NCI-H2227 treated with DMSO at 0.1 percent for 48 hours (cell line): ENCODE results near the gene CHERP.
"Not testable (repeated sequence)": the region's sequence is repeated elsewhere in the genome, so short reads cannot be mapped to it uniquely, and the experiment has no call there.

Experiments used
- DNase-seq: peaks from one replicate; lab custom pipeline; 2025; lab: John Stamatoyannopoulos, UW

Gene CHERP

GRCh38 chr19:16543734-16544133 is 1.5 kb upstream of the CHERP start:
- DNase-seq = not testable (repeated sequence)

- no peak for DNase-seq
Measured at GRCh38 chr19:16542910-16543472, 754 bp upstream of the CHERP start.

- DNase-seq = no peak
Measured at GRCh38 chr19:16541526-16542044, 652 bp downstream of the CHERP start.

- no peak for DNase-seq
Measured at GRCh38 chr19:16540948-16541347, 1.3 kb downstream of the CHERP start.

GRCh38 chr19:16537111-16537510 is 5.1 kb downstream of the CHERP start:
- DNase-seq = no peak

- no peak for DNase-seq
Measured at GRCh38 chr19:16536130-16536529, 6.1 kb downstream of the CHERP start.

- no peak for DNase-seq
Measured at GRCh38 chr19:16535381-16535780, 6.9 kb downstream of the CHERP start.

GRCh38 chr19:16532440-16533234 is 9.6 kb downstream of the CHERP start:
- DNase-seq = no peak

DNA sequence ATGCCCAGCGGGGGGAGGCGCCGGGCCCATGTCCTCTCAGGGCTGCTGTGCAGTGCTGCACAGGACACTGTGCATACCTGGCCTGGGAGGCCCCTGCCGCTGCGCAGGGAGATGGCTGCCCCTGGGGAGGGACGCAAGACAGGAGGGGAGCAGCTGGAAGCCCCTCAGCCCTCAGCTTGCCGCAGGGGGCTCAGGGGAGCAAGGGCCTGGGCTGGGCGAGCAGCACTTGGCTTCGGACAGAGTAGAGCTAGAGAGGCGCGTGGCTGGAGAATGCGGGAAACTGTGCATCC is 10.9 kb downstream of the CHERP start:
- DNase-seq = no peak

GRCh38 chr19:16530540-16531379 is 11.5 kb downstream of the CHERP start:
- no peak for DNase-seq

GRCh38 chr19:16529466-16530144 is 12.6 kb downstream of the CHERP start:
- DNase-seq = no peak

DNA sequence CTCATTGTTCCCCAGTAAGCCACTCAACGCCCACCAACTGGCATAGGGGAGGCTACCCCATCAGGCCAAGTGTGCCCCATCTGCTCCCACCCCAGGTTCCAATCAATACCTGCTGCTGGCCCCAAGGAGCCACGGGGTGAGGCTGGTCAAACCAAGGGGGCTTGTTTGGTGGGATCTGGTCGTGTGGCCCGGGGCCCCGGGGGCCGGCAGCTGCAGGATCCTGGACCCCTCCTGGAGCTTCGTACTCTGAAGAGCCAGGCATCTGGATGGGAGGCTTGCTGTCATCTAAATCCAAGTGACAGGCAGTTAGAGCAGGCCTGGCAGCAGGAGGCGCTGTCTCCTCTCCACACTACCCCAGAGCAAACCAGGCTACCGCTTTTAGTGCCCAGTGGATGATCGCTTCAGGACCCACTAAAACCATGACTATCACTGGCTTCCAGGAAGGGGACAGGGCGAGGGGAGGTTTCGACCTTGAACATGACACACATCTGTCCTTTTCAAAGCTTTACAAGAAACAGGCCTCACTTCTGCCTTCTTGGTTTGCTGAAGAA is 14.2 kb downstream of the CHERP start:
- no peak for DNase-seq

DNA sequence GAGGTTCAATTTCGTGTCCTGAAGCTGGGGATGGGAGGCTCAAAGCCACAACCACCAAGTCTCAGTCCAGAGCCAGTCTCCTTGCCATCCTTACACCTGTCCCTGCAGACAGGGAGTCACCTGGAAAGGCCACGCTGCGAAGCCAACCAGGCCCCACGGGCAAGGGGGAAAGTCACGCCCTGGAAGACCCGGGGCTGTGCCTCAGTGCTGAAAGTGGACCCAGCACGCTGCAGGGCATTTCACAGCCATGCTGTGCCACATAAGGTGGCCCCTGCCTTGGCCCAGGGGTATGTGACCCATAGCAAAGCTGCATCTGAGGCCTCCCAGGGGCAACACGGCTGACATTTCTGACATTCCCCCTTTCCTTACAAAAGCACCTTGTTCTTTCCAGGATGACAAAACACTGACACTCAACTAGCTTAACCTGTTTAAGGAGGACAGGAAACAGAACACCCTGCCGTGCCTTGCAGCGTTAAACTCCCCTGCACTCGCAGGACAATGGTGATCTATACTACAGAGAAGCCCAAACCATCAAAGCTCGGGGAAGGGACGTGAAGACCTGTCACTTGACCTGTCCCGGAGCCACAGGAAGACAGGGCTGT is 14.8 kb downstream of the CHERP start:
- no peak for DNase-seq

- no peak for DNase-seq
Measured at GRCh38 chr19:16525751-16526481, 16.3 kb downstream of the CHERP start.

DNA sequence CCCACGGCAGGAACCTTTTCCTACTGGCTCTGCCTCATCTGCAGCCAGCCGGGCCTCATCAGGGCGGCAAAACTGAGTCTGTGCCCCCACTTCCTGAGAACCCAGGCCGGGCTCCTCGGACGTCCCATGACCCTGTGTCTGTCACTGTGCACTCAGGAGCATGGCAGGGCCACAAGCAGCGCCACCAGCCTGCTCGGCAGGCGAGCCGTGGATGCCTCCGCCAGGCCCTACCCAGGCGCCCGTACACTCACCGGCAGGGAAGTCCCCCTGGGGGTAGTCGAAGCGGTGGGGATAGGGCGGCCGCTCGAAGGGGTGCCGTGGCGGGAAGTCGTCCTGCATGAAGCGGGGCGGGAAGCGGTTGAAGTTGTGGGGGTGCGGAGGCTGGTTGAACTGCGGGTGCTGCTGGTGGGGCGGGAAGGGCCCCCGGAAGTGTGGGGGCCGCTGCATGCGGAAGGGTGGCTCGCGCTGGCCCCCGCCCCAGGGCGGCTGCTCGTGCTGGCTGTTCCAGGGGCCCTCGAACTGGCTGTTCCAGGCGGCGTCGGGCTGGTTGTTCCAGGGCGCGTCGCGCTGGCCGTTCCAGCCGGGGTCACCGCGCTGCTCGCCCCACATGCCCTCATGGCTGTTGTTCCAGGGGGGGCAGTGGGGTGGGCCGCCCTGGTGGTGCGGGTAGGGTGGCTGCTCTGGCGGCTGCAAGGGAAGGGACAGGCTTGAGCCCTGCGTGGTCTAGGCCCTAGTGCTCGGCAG is 17.1 kb downstream of the CHERP start:
- DNase-seq = no peak

GRCh38 chr19:16522559-16523377 is 19.5 kb downstream of the CHERP start:
- no peak for DNase-seq

- DNase-seq = no peak
Measured at GRCh38 chr19:16521715-16522289, 20.4 kb downstream of the CHERP start.

- DNase-seq = no peak
Measured at GRCh38 chr19:16520986-16521624, 21.1 kb downstream of the CHERP start.
